GM06990 (cell line): ENCODE measurements around the gene ZMAT3.

Source experiments
- DNase-seq: peaks from one replicate; pipeline ENCODE4 v3.0.0-alpha.2; 2011; ENCODE audit not compliant: insufficient read length; ENCODE audit errors: extremely low read depth
- H3K27me3 ChIP-seq: replicated peaks from 2 replicates; pipeline ENCODE4 v1.6.0; 2011; ENCODE audit warnings: low read length; ENCODE audit not compliant: control insufficient read depth, insufficient read depth
- H3K36me3 ChIP-seq: 2 replicates; pipeline ENCODE4 v1.5.1; 2011; ENCODE audit warnings: low read length; ENCODE audit not compliant: control insufficient read depth, insufficient read depth
- H3K4me3 ChIP-seq: replicated peaks from 2 replicates; pipeline ENCODE4 v1.5.1; 2011; ENCODE audit warnings: low read depth, mild to moderate bottlenecking, control low read depth, low read length
- TF ChIP-seq, protein P1 (sequence below): IDR thresholded peaks from 2 replicates; pipeline ENCODE4 v1.5.1; 2011; ENCODE audit warnings: low read length, control low read depth, mild to moderate bottlenecking, inconsistent platforms; ENCODE audit not compliant: insufficient read depth, poor library complexity, severe bottlenecking

The ZMAT3 gene

DNA sequence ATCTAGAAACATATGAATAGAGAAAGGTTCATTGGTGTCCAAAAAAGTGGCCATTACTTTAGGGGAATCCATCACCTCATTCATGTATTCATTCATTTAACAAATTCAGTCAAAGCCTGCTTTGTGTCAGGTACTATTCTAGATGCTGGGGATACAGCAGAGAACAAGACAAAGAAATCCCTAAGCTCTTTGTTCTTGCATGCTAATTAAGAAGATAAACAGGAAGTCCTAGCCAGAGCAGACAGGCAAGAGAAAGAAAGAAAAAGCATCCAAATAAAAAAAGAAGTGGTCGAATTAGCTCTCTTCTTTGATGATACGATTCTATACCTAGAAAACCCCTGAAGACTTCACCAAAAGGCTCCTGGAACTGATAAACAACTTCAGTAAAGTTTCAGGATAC, 12.4 kb upstream of the ZMAT3 start:
- no peaks in the 10 kb centered on the region for H3K36me3 ChIP-seq
- TF ChIP-seq, protein P1, sequence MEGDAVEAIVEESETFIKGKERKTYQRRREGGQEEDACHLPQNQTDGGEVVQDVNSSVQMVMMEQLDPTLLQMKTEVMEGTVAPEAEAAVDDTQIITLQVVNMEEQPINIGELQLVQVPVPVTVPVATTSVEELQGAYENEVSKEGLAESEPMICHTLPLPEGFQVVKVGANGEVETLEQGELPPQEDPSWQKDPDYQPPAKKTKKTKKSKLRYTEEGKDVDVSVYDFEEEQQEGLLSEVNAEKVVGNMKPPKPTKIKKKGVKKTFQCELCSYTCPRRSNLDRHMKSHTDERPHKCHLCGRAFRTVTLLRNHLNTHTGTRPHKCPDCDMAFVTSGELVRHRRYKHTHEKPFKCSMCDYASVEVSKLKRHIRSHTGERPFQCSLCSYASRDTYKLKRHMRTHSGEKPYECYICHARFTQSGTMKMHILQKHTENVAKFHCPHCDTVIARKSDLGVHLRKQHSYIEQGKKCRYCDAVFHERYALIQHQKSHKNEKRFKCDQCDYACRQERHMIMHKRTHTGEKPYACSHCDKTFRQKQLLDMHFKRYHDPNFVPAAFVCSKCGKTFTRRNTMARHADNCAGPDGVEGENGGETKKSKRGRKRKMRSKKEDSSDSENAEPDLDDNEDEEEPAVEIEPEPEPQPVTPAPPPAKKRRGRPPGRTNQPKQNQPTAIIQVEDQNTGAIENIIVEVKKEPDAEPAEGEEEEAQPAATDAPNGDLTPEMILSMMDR = no peak

DNA sequence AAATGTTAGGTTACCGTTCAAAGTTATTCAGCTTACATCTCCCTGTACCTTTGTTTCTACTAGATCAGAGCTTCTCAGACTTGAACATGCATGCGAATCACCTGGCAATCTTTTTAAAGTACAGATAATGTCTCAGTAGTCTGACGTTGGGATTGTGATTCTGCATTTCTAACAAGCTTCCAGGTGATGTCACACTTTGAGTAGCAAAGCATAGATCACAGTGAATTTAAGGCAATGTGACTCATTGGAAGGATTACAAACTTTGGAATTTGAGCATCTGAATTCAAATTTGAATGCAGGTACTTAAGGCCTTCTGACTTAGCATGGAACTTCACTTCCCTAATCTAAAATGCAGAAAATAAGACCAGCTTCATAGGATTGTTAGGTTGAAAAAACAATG, 10.8 kb upstream of the ZMAT3 start:
- no peak for DNase-seq
- Histone ChIP-seq H3K27me3 (no peaks in the 10 kb centered on the region), H3K4me3 (no peak overlapping the region), H3K36me3 (no peaks in the 10 kb centered on the region)
- TF ChIP-seq, protein P1 = no peak

More for the DNA sequence above, 12.4 kb upstream of the ZMAT3 start:
- H3K27me3 ChIP-seq = no peaks in the 10 kb centered on the region
- H3K4me3 ChIP-seq = no peak overlapping the region
- DNase-seq = no peak

DNA sequence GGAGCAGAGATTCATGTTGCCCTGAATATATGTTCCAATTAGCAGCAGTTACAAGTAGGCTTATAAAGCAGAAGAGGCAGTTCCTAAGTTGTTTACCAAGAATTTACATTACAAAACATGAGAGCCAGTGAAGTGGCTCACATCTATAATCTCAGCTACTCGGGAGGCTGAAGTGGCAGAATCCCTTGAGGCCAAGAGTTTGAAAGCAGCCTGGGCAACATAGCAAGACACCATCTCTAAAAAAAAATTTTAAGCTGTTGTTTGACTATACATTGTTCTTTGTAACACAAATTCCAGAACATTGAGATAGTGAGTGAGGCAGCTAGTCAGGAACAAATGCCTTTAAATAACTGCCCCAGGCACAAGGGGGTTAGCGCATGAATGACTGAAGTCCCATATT, 10.3 kb upstream of the ZMAT3 start:
- Histone ChIP-seq H3K36me3 (no peaks in the 10 kb centered on the region), H3K27me3 (no peaks in the 10 kb centered on the region), H3K4me3 (no peak overlapping the region)
- DNase-seq = no peak
- TF ChIP-seq, protein P1 = no peak

GRCh38 chr3:179079537-179079936, 7.9 kb upstream of the ZMAT3 start:
- Histone ChIP-seq H3K36me3 (no peaks in the 10 kb centered on the region), H3K27me3 (no peaks in the 10 kb centered on the region), H3K4me3 (no peak overlapping the region)
- DNase-seq = no peak
- TF ChIP-seq, protein P1 = no peak

GRCh38 chr3:179076243-179077027, 4.8 kb upstream of the ZMAT3 start:
- Histone ChIP-seq H3K4me3 (no peak overlapping the region), H3K27me3 (no peaks in the 10 kb centered on the region), H3K36me3 (no peaks in the 10 kb centered on the region)
- no peak for DNase-seq
- TF ChIP-seq, protein P1 = no peak

DNA sequence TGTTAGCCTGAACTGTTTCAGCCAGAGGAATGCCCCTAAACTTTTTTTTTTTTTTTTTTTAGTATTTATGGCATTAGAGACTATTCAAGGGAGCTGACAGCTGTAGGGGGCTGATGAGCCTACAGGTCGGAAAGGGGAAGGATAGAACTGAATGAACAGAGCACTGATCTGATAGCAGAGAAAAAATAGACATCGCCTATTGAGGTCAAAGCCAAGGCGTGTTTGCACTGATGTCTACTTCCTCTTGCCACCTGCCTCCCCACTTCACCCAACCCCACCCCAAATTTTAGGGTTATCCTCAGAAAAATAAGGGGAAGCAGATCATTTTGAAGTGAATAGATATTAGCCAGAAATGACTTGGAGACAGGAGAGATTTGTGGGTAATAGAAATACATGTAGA, 3.0 kb upstream of the ZMAT3 start:
- peak; percentile 61 for DNase-seq
- Histone ChIP-seq H3K4me3 (no peak overlapping the region), H3K27me3 (no peaks in the 10 kb centered on the region), H3K36me3 (no peaks in the 10 kb centered on the region)
- TF ChIP-seq, protein P1 = no peak
